ENCODE measurements around the gene PRR23E.

- no peak for TF ChIP-seq FOXM1 (IDR thresholded peaks at IDR 0.05; ENCODE audit: borderline replicate concordance)
- no peak for TF ChIP-seq PKNOX1 (IDR thresholded peaks at IDR 0.05)
Observed at GRCh38 chr3:127214975-127215374, 22.0 kb downstream of the PRR23E start.
